HepG2 (cell line): ENCODE results near the gene SMIM36. TPM values are rescaled to one million over a fixed set of nuclear protein-coding genes. Genes with fewer than 3 reads are reported as not detected.

Experiments used
- AHDC1 ChIP-seq: sonication (generic); formaldehyde crosslinking; IDR thresholded peaks from 2 replicates; pipeline ENCODE4 v1.5.1; 2020; ENCODE audit warnings: mild to moderate bottlenecking, missing genetic modification reagents, borderline replicate concordance
- ARID2 ChIP-seq: sonication (generic); formaldehyde crosslinking; IDR thresholded peaks from 2 replicates; pipeline ENCODE4 v1.8.1; 2022; ENCODE audit warnings: mild to moderate bottlenecking, missing genetic modification reagents, borderline replicate concordance
- BCL6 ChIP-seq: IDR thresholded peaks from 2 replicates; pipeline ENCODE4 v1.6.1; 2016; ENCODE audit warnings: missing genetic modification reagents, missing compliant biosample characterization
- GFI1 ChIP-seq: sonication (generic); formaldehyde crosslinking; IDR thresholded peaks from 2 replicates; pipeline ENCODE4 v1.5.0; 2020; ENCODE audit warnings: missing genetic modification reagents, mild to moderate bottlenecking, borderline replicate concordance
- HMG20A ChIP-seq: IDR thresholded peaks from 2 replicates; pipeline ENCODE4 v1.6.1; 2016; ENCODE audit warnings: borderline replicate concordance
- HOXA5 ChIP-seq: sonication (generic); formaldehyde crosslinking; IDR thresholded peaks from 2 replicates; pipeline ENCODE4 v1.4.0; 2020; ENCODE audit warnings: missing genetic modification reagents
- KLF11 ChIP-seq: IDR thresholded peaks from 2 replicates; pipeline ENCODE4 v1.6.1; 2016; ENCODE audit warnings: missing compliant biosample characterization
- NFE2L1 ChIP-seq: sonication (generic); formaldehyde crosslinking; IDR thresholded peaks from 2 replicates; pipeline ENCODE4 v1.4.0; 2020; ENCODE audit warnings: missing genetic modification reagents, mild to moderate bottlenecking, borderline replicate concordance
- RXRB ChIP-seq: IDR thresholded peaks from 2 replicates; pipeline ENCODE4 v1.6.1; 2016; ENCODE audit warnings: borderline replicate concordance, missing genetic modification reagents, missing compliant biosample characterization
- SOX6 ChIP-seq, 2 experiments: fragments of 450-650 bp in 1 of 2; sonication (generic) in 1 of 2; formaldehyde crosslinking in 1 of 2; IDR thresholded peaks; 2 replicates each; pipeline versions ENCODE4 v1.4.0 to v1.6.1; 2017 to 2020; ENCODE audit warnings: antibody characterized with exemption in 1 of 2, mild to moderate bottlenecking in 1 of 2, missing genetic modification reagents in 1 of 2
- ZGPAT ChIP-seq: IDR thresholded peaks from 2 replicates; pipeline ENCODE4 v1.6.1; 2016; ENCODE audit warnings: mild to moderate bottlenecking
- ZMYM4 ChIP-seq: sonication (generic); formaldehyde crosslinking; IDR thresholded peaks from 2 replicates; pipeline ENCODE4 v1.8.1; 2023; ENCODE audit warnings: mild to moderate bottlenecking, missing genetic modification reagents
- ZNF230 ChIP-seq: sonication (generic); formaldehyde crosslinking; IDR thresholded peaks from 2 replicates; pipeline ENCODE4 v1.4.0; 2020; ENCODE audit warnings: mild to moderate bottlenecking, missing genetic modification reagents
- ZNF253 ChIP-seq: sonication (generic); formaldehyde crosslinking; IDR thresholded peaks from 2 replicates; pipeline ENCODE4 v1.8.0; 2022; ENCODE audit warnings: mild to moderate bottlenecking, missing genetic modification reagents, borderline replicate concordance
- ZNF44 ChIP-seq: sonication (generic); formaldehyde crosslinking; IDR thresholded peaks from 2 replicates; pipeline ENCODE4 v1.5.1; 2020; ENCODE audit warnings: mild to moderate bottlenecking, missing genetic modification reagents
- polyA plus RNA-seq, 8 experiments: library from polyadenylated mRNA; depleted of rRNA in 3 of 8; stranded (reverse) in 7 of 8; unstranded in 1 of 8; fragments of >200 nt; fragmentation: Illumina TruSeq in 4 of 8; extraction: Trizol in 4 of 8; gene quantifications; 2 replicates each; pipeline versions ENCODE4 v1.2.1 to v1.2.3, GENCODE V29; 2011 to 2016; ENCODE audit warnings: low read depth in 4 of 8, missing spikeins in 1 of 8, mixed read lengths in 1 of 8; ENCODE audit not compliant: insufficient read depth in 1 of 8
- total RNA-seq, 5 experiments: library from RNA; depleted of rRNA; stranded (reverse); fragments of >200 nt; fragmentation: Illumina TruSeq; extraction: Trizol; gene quantifications; 2 replicates each; pipeline ENCODE4 v1.2.3, GENCODE V29; 2016; ENCODE audit warnings: low read depth in 1 of 5
- TF ChIP-seq, protein P1 (sequence below): sonication (generic); formaldehyde crosslinking; IDR thresholded peaks from 2 replicates; pipeline ENCODE4 v1.5.0; 2020; ENCODE audit warnings: mild to moderate bottlenecking, missing genetic modification reagents
- TF ChIP-seq, protein P2 (sequence below): sonication (generic); formaldehyde crosslinking; IDR thresholded peaks from 2 replicates; pipeline ENCODE4 v1.5.1; 2020; ENCODE audit warnings: missing genetic modification reagents, mild to moderate bottlenecking, borderline replicate concordance

Gene SMIM36
- total and polyA plus RNA-seq, 2 of the 13 experiments (the other 11 are each of a cell fraction or from before 2014, with no cell fraction given): not detected

DNA sequence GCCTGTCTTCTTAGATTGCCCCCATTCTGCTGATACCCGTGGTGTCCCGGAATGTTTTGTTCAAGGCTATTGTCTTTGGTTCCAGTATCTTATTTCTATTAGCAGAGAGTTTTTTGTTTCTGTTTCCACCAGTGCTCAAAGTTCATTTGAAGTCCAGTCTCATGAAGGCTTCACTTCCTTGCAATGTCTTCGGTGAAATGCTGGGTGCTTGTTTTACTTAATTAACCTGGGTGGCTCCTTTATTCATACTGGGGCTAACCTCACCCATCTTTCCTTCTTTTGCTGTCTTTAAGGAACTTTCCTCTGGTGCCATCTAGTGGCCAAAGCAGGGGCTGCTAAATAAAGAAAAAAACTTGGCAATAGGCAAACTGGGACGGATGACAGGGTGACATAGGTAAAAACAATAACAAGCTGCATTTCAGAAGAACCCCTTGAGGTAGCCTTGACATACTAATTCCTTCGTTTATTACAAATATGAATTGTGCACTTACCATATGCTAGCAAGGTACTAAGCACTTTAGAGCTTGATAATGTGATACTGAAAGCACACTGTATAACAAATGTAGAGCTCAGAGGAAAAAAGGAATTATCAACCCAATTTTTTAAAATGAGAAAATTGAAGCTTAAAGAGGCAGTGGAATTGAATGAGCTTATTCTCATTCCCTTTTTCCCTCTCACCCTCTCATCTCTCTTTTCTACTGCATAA, 2.8 kb upstream of the SMIM36 start (continued):
- TF ChIP-seq AHDC1 (peak; percentile 14; the same call in 1 of the 2 replicates), SOX6 (IDR thresholded peaks at IDR 0.05) (no peak), SOX6 (CRISPR knock-in tag; IDR thresholded peaks at IDR 0.05) (peak; percentile 60; the same call in 1 of the 2 replicates), ZNF44 (CRISPR knock-in tag) (no peak), HMG20A (peak; percentile 21; the same call in 1 of the 2 replicates), ZGPAT (CRISPR knock-in tag) (peak; percentile 65; the same call in 1 of the 2 replicates), GFI1 (CRISPR knock-in tag) (no peak), ARID2 (CRISPR knock-in tag) (no peak), RXRB (CRISPR knock-in tag) (peak; percentile 55; the same call in 1 of the 2 replicates), KLF11 (no peak), HOXA5 (peak; percentile 86), ZNF253 (CRISPR knock-in tag) (no peak), ZMYM4 (CRISPR knock-in tag) (peak; percentile 55; the same call in 1 of the 2 replicates), ZNF230 (CRISPR knock-in tag) (peak; percentile 98), NFE2L1 (CRISPR knock-in tag) (no peak), BCL6 (CRISPR knock-in tag) (peak; percentile 44; the same call in 1 of the 2 replicates)
- TF ChIP-seq, protein P1, sequence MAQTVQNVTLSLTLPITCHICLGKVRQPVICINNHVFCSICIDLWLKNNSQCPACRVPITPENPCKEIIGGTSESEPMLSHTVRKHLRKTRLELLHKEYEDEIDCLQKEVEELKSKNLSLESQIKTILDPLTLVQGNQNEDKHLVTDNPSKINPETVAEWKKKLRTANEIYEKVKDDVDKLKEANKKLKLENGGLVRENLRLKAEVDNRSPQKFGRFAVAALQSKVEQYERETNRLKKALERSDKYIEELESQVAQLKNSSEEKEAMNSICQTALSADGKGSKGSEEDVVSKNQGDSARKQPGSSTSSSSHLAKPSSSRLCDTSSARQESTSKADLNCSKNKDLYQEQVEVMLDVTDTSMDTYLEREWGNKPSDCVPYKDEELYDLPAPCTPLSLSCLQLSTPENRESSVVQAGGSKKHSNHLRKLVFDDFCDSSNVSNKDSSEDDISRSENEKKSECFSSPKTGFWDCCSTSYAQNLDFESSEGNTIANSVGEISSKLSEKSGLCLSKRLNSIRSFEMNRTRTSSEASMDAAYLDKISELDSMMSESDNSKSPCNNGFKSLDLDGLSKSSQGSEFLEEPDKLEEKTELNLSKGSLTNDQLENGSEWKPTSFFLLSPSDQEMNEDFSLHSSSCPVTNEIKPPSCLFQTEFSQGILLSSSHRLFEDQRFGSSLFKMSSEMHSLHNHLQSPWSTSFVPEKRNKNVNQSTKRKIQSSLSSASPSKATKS (CRISPR knock-in tag): no peak
- TF ChIP-seq, protein P2, sequence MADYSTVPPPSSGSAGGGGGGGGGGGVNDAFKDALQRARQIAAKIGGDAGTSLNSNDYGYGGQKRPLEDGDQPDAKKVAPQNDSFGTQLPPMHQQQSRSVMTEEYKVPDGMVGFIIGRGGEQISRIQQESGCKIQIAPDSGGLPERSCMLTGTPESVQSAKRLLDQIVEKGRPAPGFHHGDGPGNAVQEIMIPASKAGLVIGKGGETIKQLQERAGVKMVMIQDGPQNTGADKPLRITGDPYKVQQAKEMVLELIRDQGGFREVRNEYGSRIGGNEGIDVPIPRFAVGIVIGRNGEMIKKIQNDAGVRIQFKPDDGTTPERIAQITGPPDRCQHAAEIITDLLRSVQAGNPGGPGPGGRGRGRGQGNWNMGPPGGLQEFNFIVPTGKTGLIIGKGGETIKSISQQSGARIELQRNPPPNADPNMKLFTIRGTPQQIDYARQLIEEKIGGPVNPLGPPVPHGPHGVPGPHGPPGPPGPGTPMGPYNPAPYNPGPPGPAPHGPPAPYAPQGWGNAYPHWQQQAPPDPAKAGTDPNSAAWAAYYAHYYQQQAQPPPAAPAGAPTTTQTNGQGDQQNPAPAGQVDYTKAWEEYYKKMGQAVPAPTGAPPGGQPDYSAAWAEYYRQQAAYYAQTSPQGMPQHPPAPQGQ: no peak
